ENCODE measurements around the gene ZFAND6. TPM values are rescaled to one million over a fixed set of nuclear protein-coding genes. Genes with fewer than 3 reads are reported as not detected.

Gene ZFAND6
- total and polyA plus RNA-seq, 4 experiments from 2014 or later, result 58.3 to 139 (median 82.5) TPM

GRCh38 chr15:80066912-80067311, 7.4 kb downstream of the ZFAND6 start:
- ChIA-PET POLR2A (ENCODE audit: partially characterized antibody) (no interaction called here), CTCF (ENCODE audit: partially characterized antibody) (no interaction called here)
- DNase-seq, result no peak
- no peaks in the 10 kb centered on the region for H3K9me3 Mint-ChIP-seq
- H3K27ac ChIP-seq (ENCODE audit: low read depth, low read length), result no peak overlapping the region
- no peaks in the 10 kb centered on the region for H3K27me3 ChIP-seq (ENCODE audit: insufficient read depth, low read length)
- H3K4me1 Mint-ChIP-seq, result peaks cover 36 to 60% (median 43%) of the 10 kb centered on the region in 4 donors
- H3K4me3 ChIP-seq (ENCODE audit: low read length in 2 of 2), result no peak overlapping the region
- H3K36me3 ChIP-seq (ENCODE audit: insufficient read depth, low read length), result no peaks in the 10 kb centered on the region
- intact Hi-C loops (cut with micrococcal nuclease), result no loop called here
- H3K36me3 Mint-ChIP-seq, result peaks cover 3 to 6% of the 10 kb centered on the region in 2 donors
- H3K27ac Mint-ChIP-seq, result peak overlapping the region in 1 of 7 donors; percentile 14
- no peak overlapping the region for H3K4me3 Mint-ChIP-seq
- H3K27me3 Mint-ChIP-seq, result no peaks in the 10 kb centered on the region
- H3K9me3 ChIP-seq (ENCODE audit: control insufficient read depth in 1 of 2, low read length in 2 of 2), result no peaks in the 10 kb centered on the region
- H3K4me1 ChIP-seq (ENCODE audit: insufficient read depth, low read length), result peaks cover 37% of the 10 kb centered on the region

- intact Hi-C loops (cut with micrococcal nuclease), result no loop called here
Observed at GRCh38 chr15:80068578-80068977, 9.1 kb downstream of the ZFAND6 start.

GRCh38 chr15:80070840-80071239, 11.4 kb downstream of the ZFAND6 start:
- H3K4me3 ChIP-seq (ENCODE audit: low read length in 2 of 2), result no peak overlapping the region
- no peaks in the 10 kb centered on the region for H3K36me3 ChIP-seq (ENCODE audit: insufficient read depth, low read length)
- no peaks in the 10 kb centered on the region for H3K27me3 Mint-ChIP-seq
- DNase-seq, result no peak
- H3K27me3 ChIP-seq (ENCODE audit: insufficient read depth, low read length), result no peaks in the 10 kb centered on the region
- no peak overlapping the region for H3K27ac Mint-ChIP-seq
- no peaks in the 10 kb centered on the region for H3K9me3 Mint-ChIP-seq
- CTCF ChIA-PET (ENCODE audit: partially characterized antibody), result interaction anchor here (0.9 to 2.8 kb wide), 2 partner anchors 11 to 23 kb away, joined by 3 to 13 read pairs; partner anchors contain the start of gene ZFAND6
- POLR2A ChIA-PET (ENCODE audit: partially characterized antibody), result interaction anchor here (4.2 kb wide), 1 partner anchor 11 kb away, joined by 32 read pairs; the partner anchor contains the start of gene ZFAND6
- no peak overlapping the region for H3K4me3 Mint-ChIP-seq
- intact Hi-C loops (cut with micrococcal nuclease), result loop anchor here (5.0 kb wide), 1 partner anchor 174 kb away; the partner anchor contains the start of gene MTHFS
- H3K4me1 ChIP-seq (ENCODE audit: insufficient read depth, low read length), result peaks cover 50% of the 10 kb centered on the region
- peaks cover 42 to 66% (median 55%) of the 10 kb centered on the region in 4 donors for H3K4me1 Mint-ChIP-seq
- H3K27ac ChIP-seq (ENCODE audit: low read depth, low read length), result no peak overlapping the region
- peaks cover 4 to 6% of the 10 kb centered on the region in 2 donors for H3K36me3 Mint-ChIP-seq
- no peaks in the 10 kb centered on the region for H3K9me3 ChIP-seq (ENCODE audit: control insufficient read depth in 1 of 2, low read length in 2 of 2)

More at GRCh38 chr15:80068578-80068977, 9.1 kb downstream of the ZFAND6 start:
- ChIA-PET CTCF (ENCODE audit: partially characterized antibody) (no interaction called here), POLR2A (ENCODE audit: partially characterized antibody) (interaction anchor here (0.5 kb wide), 1 partner anchor 8 kb away, joined by 3 read pairs; no protein-coding TSS in a partner anchor)
- Mint-ChIP-seq H3K4me3 (no peak overlapping the region), H3K27me3 (no peaks in the 10 kb centered on the region), H3K27ac (peak overlapping the region in 1 of 7 donors; percentile 18), H3K9me3 (no peaks in the 10 kb centered on the region), H3K36me3 (peaks cover 3 to 6% of the 10 kb centered on the region in 2 donors), H3K4me1 (peaks cover 38 to 64% (median 45%) of the 10 kb centered on the region in 4 donors)
- H3K4me3 ChIP-seq (ENCODE audit: low read length in 2 of 2), result no peak overlapping the region
- no peaks in the 10 kb centered on the region for H3K9me3 ChIP-seq (ENCODE audit: control insufficient read depth in 1 of 2, low read length in 2 of 2)
- H3K36me3 ChIP-seq (ENCODE audit: insufficient read depth, low read length), result no peaks in the 10 kb centered on the region
- DNase-seq, result no peak
- no peaks in the 10 kb centered on the region for H3K27me3 ChIP-seq (ENCODE audit: insufficient read depth, low read length)
- no peak overlapping the region for H3K27ac ChIP-seq (ENCODE audit: low read depth, low read length)
- H3K4me1 ChIP-seq (ENCODE audit: insufficient read depth, low read length), result peaks cover 37% of the 10 kb centered on the region

- no peaks in the 10 kb centered on the region for H3K27me3 ChIP-seq (ENCODE audit: insufficient read depth, low read length)
- H3K4me3 ChIP-seq (ENCODE audit: low read length in 2 of 2), result no peak overlapping the region
- Mint-ChIP-seq H3K4me1 (peaks cover 47 to 74% (median 62%) of the 10 kb centered on the region in 4 donors), H3K36me3 (peaks cover 6% of the 10 kb centered on the region in 2 donors), H3K4me3 (no peak overlapping the region), H3K9me3 (no peaks in the 10 kb centered on the region), H3K27me3 (no peaks in the 10 kb centered on the region), H3K27ac (no peak overlapping the region)
- ChIA-PET POLR2A (ENCODE audit: partially characterized antibody) (interaction anchor here (0.8 to 4.2 kb wide), 5 partner anchors 9 to 148 kb away, joined by 3 to 32 read pairs (median 3); partner anchors contain the start of gene ZFAND6), CTCF (ENCODE audit: partially characterized antibody) (interaction anchor here (2.8 kb wide), 1 partner anchor 12 kb away, joined by 13 read pairs; the partner anchor contains the start of gene ZFAND6)
- peaks cover 50% of the 10 kb centered on the region for H3K4me1 ChIP-seq (ENCODE audit: insufficient read depth, low read length)
- no peaks in the 10 kb centered on the region for H3K9me3 ChIP-seq (ENCODE audit: control insufficient read depth in 1 of 2, low read length in 2 of 2)
- DNase-seq, result no peak
- intact Hi-C loops (cut with micrococcal nuclease), result loop anchor here (1.0 to 5.0 kb wide), 2 partner anchors 11 to 174 kb away; partner anchors contain the start of gene MTHFS
- no peaks in the 10 kb centered on the region for H3K36me3 ChIP-seq (ENCODE audit: insufficient read depth, low read length)
- H3K27ac ChIP-seq (ENCODE audit: low read depth, low read length), result no peak overlapping the region
Observed at GRCh38 chr15:80071652-80072051, 12.2 kb downstream of the ZFAND6 start.

GRCh38 chr15:80072285-80072994, 13.0 kb downstream of the ZFAND6 start:
- ChIA-PET POLR2A (ENCODE audit: partially characterized antibody) (interaction anchor here (0.8 to 4.2 kb wide), 5 partner anchors 9 to 149 kb away, joined by 3 to 32 read pairs (median 3); partner anchors contain the start of gene ZFAND6), CTCF (ENCODE audit: partially characterized antibody) (interaction anchor here (2.8 kb wide), 1 partner anchor 13 kb away, joined by 13 read pairs; the partner anchor contains the start of gene ZFAND6)
- Mint-ChIP-seq H3K36me3 (peaks cover 0 to 3% of the 10 kb centered on the region in 2 donors), H3K27ac (peak overlapping the region in 6 of 7 donors; percentile 3 to 79 (median 42)), H3K4me3 (peak overlapping the region; percentile 51 to 87 (median 84)), H3K4me1 (peaks cover 44 to 75% (median 61%) of the 10 kb centered on the region in 4 donors), H3K27me3 (no peaks in the 10 kb centered on the region), H3K9me3 (no peaks in the 10 kb centered on the region)
- H3K36me3 ChIP-seq (ENCODE audit: insufficient read depth, low read length), result no peaks in the 10 kb centered on the region
- peak overlapping the region; percentile 21 for H3K27ac ChIP-seq (ENCODE audit: low read depth, low read length)
- H3K27me3 ChIP-seq (ENCODE audit: insufficient read depth, low read length), result no peaks in the 10 kb centered on the region
- H3K9me3 ChIP-seq (ENCODE audit: control insufficient read depth in 1 of 2, low read length in 2 of 2), result no peaks in the 10 kb centered on the region
- H3K4me3 ChIP-seq (ENCODE audit: low read length in 2 of 2), result no peak overlapping the region
- DNase-seq, result peak; percentile 59 to 71 (median 65)
- intact Hi-C loops (cut with micrococcal nuclease), result loop anchor here (1.0 to 5.0 kb wide), 2 partner anchors 12 to 175 kb away; partner anchors contain the start of gene MTHFS
- peaks cover 45% of the 10 kb centered on the region for H3K4me1 ChIP-seq (ENCODE audit: insufficient read depth, low read length)

GRCh38 chr15:80073197-80073596, 13.7 kb downstream of the ZFAND6 start:
- H3K4me3 ChIP-seq (ENCODE audit: low read length in 2 of 2), result no peak overlapping the region
- no peaks in the 10 kb centered on the region for H3K9me3 Mint-ChIP-seq
- no peaks in the 10 kb centered on the region for H3K27me3 Mint-ChIP-seq
- H3K27ac ChIP-seq (ENCODE audit: low read depth, low read length), result no peak overlapping the region
- H3K36me3 ChIP-seq (ENCODE audit: insufficient read depth, low read length), result no peaks in the 10 kb centered on the region
- peak overlapping the region in 1 of 8 donors; percentile 87 for H3K4me3 Mint-ChIP-seq
- DNase-seq, result no peak
- CTCF ChIA-PET (ENCODE audit: partially characterized antibody), result interaction anchor here (1.0 kb wide), 1 partner anchor 20 kb away, joined by 3 read pairs; no protein-coding TSS in a partner anchor
- intact Hi-C loops (cut with micrococcal nuclease), result loop anchor here (5.0 kb wide), 1 partner anchor 176 kb away; the partner anchor contains the start of gene MTHFS
- peaks cover 0 to 3% of the 10 kb centered on the region in 2 donors for H3K36me3 Mint-ChIP-seq
- peaks cover 45% of the 10 kb centered on the region for H3K4me1 ChIP-seq (ENCODE audit: insufficient read depth, low read length)
- no peaks in the 10 kb centered on the region for H3K9me3 ChIP-seq (ENCODE audit: control insufficient read depth in 1 of 2, low read length in 2 of 2)
- H3K4me1 Mint-ChIP-seq, result peaks cover 46 to 75% (median 64%) of the 10 kb centered on the region in 4 donors
- POLR2A ChIA-PET (ENCODE audit: partially characterized antibody), result interaction anchor here (4.2 kb wide), 1 partner anchor 13 kb away, joined by 32 read pairs; the partner anchor contains the start of gene ZFAND6
- no peak overlapping the region for H3K27ac Mint-ChIP-seq
- H3K27me3 ChIP-seq (ENCODE audit: insufficient read depth, low read length), result no peaks in the 10 kb centered on the region

Measured in CD4-positive, alpha-beta memory T cell (primary cell).